Trophoblast cell (in vitro differentiated cells and primary cell): ENCODE data around the gene TMEM229B.
"Not testable (repeated sequence)": the region's sequence is repeated elsewhere in the genome, so short reads cannot be mapped to it uniquely, and the experiment has no call there.

Experiments
- DNase-seq, 2 donors: peaks; one replicate each; pipeline ENCODE4 v3.0.0-alpha.2; 2016
- H2AFZ ChIP-seq: 2 replicates; pipeline ENCODE4 v1.6.1; 2013; ENCODE audit warnings: low read length, moderate library complexity, mild to moderate bottlenecking; ENCODE audit not compliant: insufficient read depth, poor library complexity
- H2AK5ac ChIP-seq: 2 replicates; pipeline ENCODE4 v1.6.1; 2013; ENCODE audit warnings: mild to moderate bottlenecking, low read length
- H2BK120ac ChIP-seq: 2 replicates; pipeline ENCODE4 v1.6.1; 2013; ENCODE audit warnings: low read length, mild to moderate bottlenecking, moderate library complexity; ENCODE audit not compliant: insufficient read depth, poor library complexity
- H2BK12ac ChIP-seq: 2 replicates; pipeline ENCODE4 v1.6.1; 2013; ENCODE audit warnings: mild to moderate bottlenecking, low read length, moderate library complexity
- H2BK5ac ChIP-seq: 2 replicates; pipeline ENCODE4 v1.6.1; 2013; ENCODE audit warnings: low read length, low read depth, moderate library complexity, mild to moderate bottlenecking; ENCODE audit not compliant: poor library complexity
- H3K14ac ChIP-seq: 2 replicates; pipeline ENCODE4 v1.6.1; 2013; ENCODE audit warnings: mild to moderate bottlenecking, low read length
- H3K18ac ChIP-seq: 2 replicates; pipeline ENCODE4 v1.6.1; 2013; ENCODE audit warnings: mild to moderate bottlenecking, low read length
- H3K23ac ChIP-seq: 2 replicates; pipeline ENCODE4 v1.6.1; 2013; ENCODE audit warnings: low read length
- H3K27ac ChIP-seq: 2 replicates; pipeline ENCODE4 v1.5.1; 2013; ENCODE audit warnings: low read depth, mild to moderate bottlenecking, inconsistent platforms, low read length, moderate library complexity
- H3K27me3 ChIP-seq: 2 replicates; pipeline ENCODE4 v1.6.1; 2013; ENCODE audit warnings: inconsistent platforms, mild to moderate bottlenecking, low read length, moderate library complexity; ENCODE audit not compliant: insufficient read depth
- H3K36me3 ChIP-seq, 2 experiments: 1 replicate in 1 of 2; 2 replicates in 1 of 2; pipeline ENCODE4 v1.6.1; 2013; ENCODE audit warnings: low read length in 2 of 2, mild to moderate bottlenecking in 2 of 2, moderate library complexity in 1 of 2; ENCODE audit not compliant: insufficient read depth in 2 of 2, control insufficient read depth in 1 of 2
- H3K4ac ChIP-seq: 2 replicates; pipeline ENCODE4 v1.6.1; 2013; ENCODE audit warnings: low read depth, mild to moderate bottlenecking, low read length, moderate library complexity
- H3K4me1 ChIP-seq, 2 experiments: 1 replicate in 1 of 2; 2 replicates in 1 of 2; pipeline ENCODE4 v1.6.1; 2013; ENCODE audit warnings: low read length in 2 of 2, mild to moderate bottlenecking in 2 of 2, moderate library complexity in 1 of 2; ENCODE audit not compliant: insufficient read depth in 2 of 2, control insufficient read depth in 1 of 2
- H3K4me2 ChIP-seq: 2 replicates; pipeline ENCODE4 v1.6.1; 2013; ENCODE audit warnings: inconsistent platforms, mild to moderate bottlenecking, low read length, moderate library complexity
- H3K4me3 ChIP-seq: 2 replicates; pipeline ENCODE4 v1.5.1; 2013; ENCODE audit warnings: mild to moderate bottlenecking, low read depth, low read length, inconsistent platforms
- H3K79me1 ChIP-seq: one replicate; pipeline ENCODE4 v1.6.1; 2013; ENCODE audit warnings: low read length
- H3K79me2 ChIP-seq: 2 replicates; pipeline ENCODE4 v1.6.1; 2013; ENCODE audit warnings: low read length, mild to moderate bottlenecking; ENCODE audit not compliant: control insufficient read depth, insufficient read depth, poor library complexity
- H3K9ac ChIP-seq: 2 replicates; pipeline ENCODE4 v1.6.1; 2013; ENCODE audit warnings: mild to moderate bottlenecking, low read length
- H3K9me3 ChIP-seq: 2 replicates; pipeline ENCODE4 v1.6.1; 2013; ENCODE audit warnings: low read depth, mild to moderate bottlenecking, control low read depth, inconsistent platforms, low read length; ENCODE audit not compliant: insufficient read depth
- H4K12ac ChIP-seq: 2 replicates; pipeline ENCODE4 v1.6.1; 2013; ENCODE audit warnings: low read depth, mild to moderate bottlenecking, low read length, moderate library complexity
- H4K8ac ChIP-seq: 2 replicates; pipeline ENCODE4 v1.6.1; 2013; ENCODE audit warnings: low read depth, mild to moderate bottlenecking, low read length, moderate library complexity
- H4K91ac ChIP-seq: one replicate; pipeline ENCODE4 v1.6.1; 2013; ENCODE audit warnings: low read depth, mild to moderate bottlenecking, low read length, moderate library complexity
- WGBS: extraction: QIAGEN DNeasy Blood & Tissue Kit; methylation state at CpG from one replicate; pipeline ENCODE4 v1.1.7; 2013; ENCODE audit warnings: missing lambda C conversion rate; ENCODE audit not compliant: insufficient read length, insufficient coverage; ENCODE audit errors: extremely low coverage; 5-methylcytosine and 5-hydroxymethylcytosine counted together

Gene TMEM229B

GRCh38 chr14:67457782-67458181, 30.7 kb downstream of the TMEM229B start:
- no CpG with 5 or more reads among the region's 6 CpGs for WGBS
- Histone ChIP-seq H3K23ac (no peak overlapping the region), H3K79me2 (no peaks in the 10 kb centered on the region), H3K27me3 (no peaks in the 10 kb centered on the region), H2AFZ (no peak overlapping the region), H3K27ac (no peak overlapping the region), H3K4ac (no peak overlapping the region), H4K8ac (no peak overlapping the region), H3K14ac (no peak overlapping the region), H2BK120ac (no peak overlapping the region), H3K4me3 (no peak overlapping the region), H2AK5ac (no peak overlapping the region), H3K4me2 (no peak overlapping the region), H3K18ac (no peak overlapping the region), H3K4me1 (peaks cover 0 to 3% of the 10 kb centered on the region in 2 experiments), H3K36me3 (no peaks in the 10 kb centered on the region), H2BK5ac (no peak overlapping the region), H3K79me1 (no peaks in the 10 kb centered on the region), H3K9ac (no peak overlapping the region), H2BK12ac (no peak overlapping the region), H4K12ac (no peak overlapping the region), H4K91ac (no peak overlapping the region), H3K9me3 (no peaks in the 10 kb centered on the region)
- DNase-seq: no peak

DNA sequence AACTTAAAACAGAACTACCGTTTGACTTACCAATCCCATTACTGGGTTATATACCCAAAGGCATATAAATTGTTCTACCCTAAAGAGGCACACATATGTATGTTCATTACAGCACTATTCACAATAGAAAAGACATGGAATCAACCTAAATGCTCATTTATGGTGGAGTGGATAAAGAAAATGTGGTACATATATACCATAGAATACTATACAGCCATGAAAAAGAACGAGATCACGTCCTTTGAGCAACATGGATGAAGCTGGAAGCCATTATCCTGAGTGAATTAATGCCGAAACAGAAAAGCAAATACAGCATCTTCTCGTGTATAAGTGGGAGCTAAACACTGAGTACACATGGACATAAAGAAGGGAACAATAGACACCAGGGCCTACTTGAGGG, 31.8 kb downstream of the TMEM229B start:
- H3K79me2 ChIP-seq: no peaks in the 10 kb centered on the region
- no peak overlapping the region for H2BK12ac ChIP-seq
- no peak overlapping the region for H3K18ac ChIP-seq
- H3K9ac ChIP-seq: no peak overlapping the region
- no peak overlapping the region for H2AFZ ChIP-seq
- H3K27me3 ChIP-seq: no peaks in the 10 kb centered on the region
- H3K4me3 ChIP-seq: no peak overlapping the region
- WGBS: no CpG with 5 or more reads among the region's 5 CpGs
- no peak overlapping the region for H2AK5ac ChIP-seq
- H2BK120ac ChIP-seq: no peak overlapping the region
- no peak overlapping the region for H4K8ac ChIP-seq
- no peaks in the 10 kb centered on the region for H3K9me3 ChIP-seq
- no peak for DNase-seq
- no peak overlapping the region for H4K12ac ChIP-seq
- H3K4me2 ChIP-seq: no peak overlapping the region
- H3K79me1 ChIP-seq: no peaks in the 10 kb centered on the region
- peaks cover 0 to 1% of the 10 kb centered on the region in 2 experiments for H3K4me1 ChIP-seq
- no peak overlapping the region for H3K4ac ChIP-seq
- no peak overlapping the region for H3K27ac ChIP-seq
- no peak overlapping the region for H4K91ac ChIP-seq
- H2BK5ac ChIP-seq: no peak overlapping the region
- no peak overlapping the region for H3K23ac ChIP-seq
- no peak overlapping the region for H3K14ac ChIP-seq
- H3K36me3 ChIP-seq: no peaks in the 10 kb centered on the region

- Histone ChIP-seq H3K9ac (no peak overlapping the region), H2AK5ac (no peak overlapping the region), H3K9me3 (peaks cover 4% of the 10 kb centered on the region), H3K4ac (no peak overlapping the region), H3K27me3 (no peaks in the 10 kb centered on the region), H3K27ac (no peak overlapping the region), H4K91ac (no peak overlapping the region), H3K4me3 (no peak overlapping the region), H2AFZ (no peak overlapping the region), H3K79me1 (no peaks in the 10 kb centered on the region), H2BK12ac (no peak overlapping the region), H3K18ac (no peak overlapping the region), H3K4me1 (no peaks in the 10 kb centered on the region), H2BK120ac (no peak overlapping the region), H2BK5ac (no peak overlapping the region), H3K14ac (no peak overlapping the region), H3K79me2 (no peaks in the 10 kb centered on the region), H4K8ac (no peak overlapping the region), H3K36me3 (no peaks in the 10 kb centered on the region), H3K23ac (no peak overlapping the region), H3K4me2 (no peak overlapping the region), H4K12ac (no peak overlapping the region)
- WGBS: no CpG with 5 or more reads among the region's 5 CpGs
- DNase-seq: no peak
Observed at GRCh38 chr14:67453575-67454300, 34.8 kb downstream of the TMEM229B start.

GRCh38 chr14:67451667-67452066, 36.9 kb downstream of the TMEM229B start:
- H2AK5ac ChIP-seq, H3K14ac ChIP-seq, H3K9me3 ChIP-seq, H4K12ac ChIP-seq, H3K4me2 ChIP-seq, H4K91ac ChIP-seq, DNase-seq, H2AFZ ChIP-seq, H3K4me1 ChIP-seq, H3K27me3 ChIP-seq, H3K18ac ChIP-seq, H3K36me3 ChIP-seq, H3K27ac ChIP-seq, H2BK12ac ChIP-seq, H3K4me3 ChIP-seq, H3K79me1 ChIP-seq, H3K23ac ChIP-seq, H4K8ac ChIP-seq, H3K9ac ChIP-seq, H3K4ac ChIP-seq, H3K79me2 ChIP-seq, H2BK5ac ChIP-seq, H2BK120ac ChIP-seq: not testable (repeated sequence)
- 100% methylated on average over 1 of the region's 6 CpGs for WGBS
